Tibial nerve (tissue), 4 donors: ENCODE results near the gene SGK1.

Experiments used
- EP300 ChIP-seq, 2 donors: sonication (generic); formaldehyde crosslinking; IDR thresholded peaks; one replicate each; pipeline ENCODE4 v1.6.1; 2017; ENCODE audit warnings: antibody characterized with exemption in 2 of 2, mild to moderate bottlenecking in 1 of 2
- POLR2A ChIP-seq, 2 donors: fragments of 450-650 bp; IDR thresholded peaks; one replicate each; pipeline ENCODE4 v1.6.1; 2017; ENCODE audit warnings: antibody characterized with exemption in 2 of 2, mild to moderate bottlenecking in 2 of 2, moderate library complexity in 2 of 2
- TF ChIP-seq, protein P1 (sequence below), 5 experiments: fragments of 200-600 bp in 3 of 5; fragments of 450-650 bp in 2 of 5; sonication (generic) in 3 of 5; IDR thresholded peaks; one replicate each; pipeline ENCODE4 v1.5.1; 2016 to 2019; ENCODE audit warnings: antibody characterized with exemption in 5 of 5, mild to moderate bottlenecking in 3 of 5, moderate library complexity in 2 of 5

DNA sequence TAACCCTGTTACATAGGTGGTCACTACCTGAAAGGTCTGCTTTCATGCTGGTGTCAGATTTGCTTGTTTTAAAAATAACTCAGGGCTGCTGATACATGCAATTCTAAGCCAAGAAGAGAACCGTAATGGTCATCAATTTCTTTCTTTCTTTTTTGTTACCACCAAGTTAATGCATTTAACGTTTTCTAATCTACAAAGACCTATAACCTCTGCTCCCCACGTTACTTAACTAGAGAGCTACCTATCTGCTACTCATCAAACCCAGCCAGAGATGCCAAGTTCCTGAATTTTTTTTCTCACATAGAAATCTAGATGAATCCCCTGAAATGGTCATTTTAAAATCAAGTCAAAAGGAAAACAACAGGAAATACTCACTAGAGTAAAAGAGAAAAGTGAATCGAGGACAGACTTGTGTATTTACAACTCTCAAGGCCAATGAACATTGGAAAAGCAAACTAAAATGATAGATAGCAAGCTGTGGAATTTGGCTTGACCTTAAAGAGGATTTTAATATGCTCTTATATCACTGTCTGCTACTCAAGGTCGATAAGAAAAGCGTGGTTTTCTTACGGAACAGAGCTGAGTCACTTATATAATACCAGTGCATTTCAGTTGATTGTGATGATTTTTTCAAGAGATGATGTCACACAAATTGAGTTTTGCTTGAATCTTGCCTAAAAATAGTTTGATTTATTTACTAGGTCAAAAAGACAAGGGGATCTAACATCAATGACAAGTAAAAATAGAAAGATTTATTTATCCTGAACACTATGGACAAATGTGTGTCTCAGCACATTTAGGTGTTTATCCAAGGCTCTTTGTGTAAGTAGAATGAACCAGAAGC lies 67.9 kb downstream of the SGK1 start:
- TF ChIP-seq POLR2A (IDR thresholded peaks at IDR 0.05) (no peak), EP300 (IDR thresholded peaks at IDR 0.05) (no peak)
- TF ChIP-seq, protein P1, sequence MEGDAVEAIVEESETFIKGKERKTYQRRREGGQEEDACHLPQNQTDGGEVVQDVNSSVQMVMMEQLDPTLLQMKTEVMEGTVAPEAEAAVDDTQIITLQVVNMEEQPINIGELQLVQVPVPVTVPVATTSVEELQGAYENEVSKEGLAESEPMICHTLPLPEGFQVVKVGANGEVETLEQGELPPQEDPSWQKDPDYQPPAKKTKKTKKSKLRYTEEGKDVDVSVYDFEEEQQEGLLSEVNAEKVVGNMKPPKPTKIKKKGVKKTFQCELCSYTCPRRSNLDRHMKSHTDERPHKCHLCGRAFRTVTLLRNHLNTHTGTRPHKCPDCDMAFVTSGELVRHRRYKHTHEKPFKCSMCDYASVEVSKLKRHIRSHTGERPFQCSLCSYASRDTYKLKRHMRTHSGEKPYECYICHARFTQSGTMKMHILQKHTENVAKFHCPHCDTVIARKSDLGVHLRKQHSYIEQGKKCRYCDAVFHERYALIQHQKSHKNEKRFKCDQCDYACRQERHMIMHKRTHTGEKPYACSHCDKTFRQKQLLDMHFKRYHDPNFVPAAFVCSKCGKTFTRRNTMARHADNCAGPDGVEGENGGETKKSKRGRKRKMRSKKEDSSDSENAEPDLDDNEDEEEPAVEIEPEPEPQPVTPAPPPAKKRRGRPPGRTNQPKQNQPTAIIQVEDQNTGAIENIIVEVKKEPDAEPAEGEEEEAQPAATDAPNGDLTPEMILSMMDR (IDR thresholded peaks at IDR 0.05) = no peak
